Sigmoid colon (tissue), 4 donors: ENCODE measurements around the gene TBX4.

Experiments
- CTCF ChIP-seq, 4 experiments: fragments of 450-650 bp in 3 of 4; fragments of 200-600 bp in 1 of 4; IDR thresholded peaks; one replicate each; pipeline ENCODE4 v1.5.1; 2016 to 2019; ENCODE audit warnings: antibody characterized with exemption in 4 of 4, mild to moderate bottlenecking in 3 of 4, moderate library complexity in 2 of 4
- EP300 ChIP-seq, 4 donors: sonication (generic); formaldehyde crosslinking; IDR thresholded peaks; one replicate each; pipeline ENCODE4 v1.6.1; 2017; ENCODE audit warnings: antibody characterized with exemption in 4 of 4
- POLR2A ChIP-seq, 2 donors: fragments of 450-650 bp; IDR thresholded peaks; one replicate each; pipeline ENCODE4 v1.6.1; 2016; ENCODE audit warnings: antibody characterized with exemption in 2 of 2, mild to moderate bottlenecking in 2 of 2, moderate library complexity in 2 of 2
- POLR2AphosphoS5 ChIP-seq, 4 donors: sonication (generic); formaldehyde crosslinking; IDR thresholded peaks; one replicate each; pipeline ENCODE4 v1.6.1; 2017; ENCODE audit warnings: antibody characterized with exemption in 4 of 4

GRCh38 chr17:61456688-61457225 is 4.5 kb downstream of the TBX4 start:
- no peak for TF ChIP-seq EP300 (IDR thresholded peaks at IDR 0.05)
- no peak for TF ChIP-seq CTCF (IDR thresholded peaks at IDR 0.05)
- TF ChIP-seq POLR2A (IDR thresholded peaks at IDR 0.05), result no peak
- no peak for TF ChIP-seq POLR2AphosphoS5 (IDR thresholded peaks at IDR 0.05)
